ENCODE measurements around the gene BNIP5.
"Not testable (repeated sequence)": the region's sequence is repeated elsewhere in the genome, so short reads cannot be mapped to it uniquely, and the experiment has no call there.

BNIP5 gene

GRCh38 chr6:36338223-36338622 lies 1.5 kb upstream of the BNIP5 start:
- CTCF ChIA-PET: interaction anchor here (17.7 kb wide), 1 partner anchor 20 kb away, joined by 234 read pairs; no protein-coding TSS in a partner anchor
- POLR2A ChIA-PET; H3K4me1 ChIP-seq (ENCODE audit: control insufficient read depth, insufficient read depth, low read length); H3K9me3 ChIP-seq (ENCODE audit: control insufficient read depth, insufficient read depth, low read depth, low read length); H3K36me3 ChIP-seq (ENCODE audit: control insufficient read depth in 2 of 2, insufficient read depth in 1 of 2, low read length in 2 of 2); H3K4me3 ChIP-seq (ENCODE audit: low read depth, low read length); H3K27ac ChIP-seq (ENCODE audit: extremely low read depth, low read depth, low read length): not testable (repeated sequence)
- peak; percentile 78 for TF ChIP-seq ZNF366 (tag by site-specific recombination; conservative IDR thresholded peaks at IDR 0.05)

- TF ChIP-seq KLF9 (tag by site-specific recombination; IDR thresholded peaks at IDR 0.05; ENCODE audit: low read depth) (no peak), ZNF16 (tag by site-specific recombination; IDR thresholded peaks at IDR 0.05; ENCODE audit: low read depth) (no peak), ZBTB17 (tag by site-specific recombination; IDR thresholded peaks at IDR 0.05) (0 out of 2 replicates have a peak, but pooled peaks have one; percentile 15), OVOL3 (tag by site-specific recombination; IDR thresholded peaks at IDR 0.05) (no peak), ZBTB11 (tag by site-specific recombination; conservative IDR thresholded peaks at IDR 0.05; ENCODE audit: low read depth) (no peak), ZBTB48 (tag by site-specific recombination; IDR thresholded peaks at IDR 0.05) (no peak), GLIS1 (tag by site-specific recombination; IDR thresholded peaks at IDR 0.05) (peak; percentile 91), ZNF362 (tag by site-specific recombination; IDR thresholded peaks at IDR 0.05) (peak; percentile 81; the same call in 1 of the 2 replicates), ZNF132 (tag by site-specific recombination; IDR thresholded peaks at IDR 0.05; ENCODE audit: borderline replicate concordance) (no peak), ZBTB21 (tag by site-specific recombination; IDR thresholded peaks at IDR 0.05) (peak; percentile 38; the same call in 1 of the 2 replicates), ZBTB49 (tag by site-specific recombination; IDR thresholded peaks at IDR 0.05; ENCODE audit: low read depth) (no peak), ZIC2 (tag by site-specific recombination; IDR thresholded peaks at IDR 0.05) (peak; percentile 73), OSR2 (tag by site-specific recombination; IDR thresholded peaks at IDR 0.05) (peak; percentile 24; the same call in 1 of the 2 replicates), KLF10 (tag by site-specific recombination; IDR thresholded peaks at IDR 0.05) (no peak)
- Histone ChIP-seq H3K36me3 (ENCODE audit: control insufficient read depth in 2 of 2, insufficient read depth in 1 of 2, low read length in 2 of 2) (no peaks in the 10 kb centered on the region), H3K9me3 (ENCODE audit: control insufficient read depth, insufficient read depth, low read depth, low read length) (no peaks in the 10 kb centered on the region), H3K4me3 (ENCODE audit: low read depth, low read length) (no peak overlapping the region), H3K4me1 (ENCODE audit: control insufficient read depth, insufficient read depth, low read length) (peaks cover 3% of the 10 kb centered on the region), H3K27ac (ENCODE audit: extremely low read depth, low read depth, low read length) (no peak overlapping the region)
- CTCF ChIA-PET: interaction anchor here (0.7 to 17.7 kb wide), 2 partner anchors 21 to 93 kb away, joined by 3 to 234 read pairs; no protein-coding TSS in a partner anchor
- POLR2A ChIA-PET: no interaction called here
Observed at GRCh38 chr6:36337814-36338213, 1.1 kb upstream of the BNIP5 start.

GRCh38 chr6:36336208-36336710 lies 429 bp downstream of the BNIP5 start:
- POLR2A ChIA-PET: no interaction called here
- H3K36me3 ChIP-seq (ENCODE audit: control insufficient read depth in 2 of 2, insufficient read depth in 1 of 2, low read length in 2 of 2): no peaks in the 10 kb centered on the region
- H3K9me3 ChIP-seq (ENCODE audit: control insufficient read depth, insufficient read depth, low read depth, low read length): no peaks in the 10 kb centered on the region
- H3K27ac ChIP-seq (ENCODE audit: extremely low read depth, low read depth, low read length): no peak overlapping the region
- H3K4me1 ChIP-seq (ENCODE audit: control insufficient read depth, insufficient read depth, low read length): peaks cover 3% of the 10 kb centered on the region
- CTCF ChIA-PET: interaction anchor here (0.6 to 17.7 kb wide), 4 partner anchors 9 to 580 kb away, joined by 3 to 234 read pairs (median 10); no protein-coding TSS in a partner anchor
- no peak overlapping the region for H3K4me3 ChIP-seq (ENCODE audit: low read depth, low read length)
- TF ChIP-seq ZNF830 (tag by site-specific recombination; IDR thresholded peaks at IDR 0.05; ENCODE audit: low read depth) (no peak), ZBTB49 (tag by site-specific recombination; IDR thresholded peaks at IDR 0.05; ENCODE audit: low read depth) (no peak), ATF2 (tag by site-specific recombination; IDR thresholded peaks at IDR 0.05; ENCODE audit: low read depth) (no peak), ZBTB1 (tag by site-specific recombination; IDR thresholded peaks at IDR 0.05) (no peak), ZNF580 (tag by site-specific recombination; IDR thresholded peaks at IDR 0.05) (no peak), ZSCAN30 (tag by site-specific recombination; IDR thresholded peaks at IDR 0.05) (no peak), ZNF366 (tag by site-specific recombination; conservative IDR thresholded peaks at IDR 0.05) (no peak)
